CD14-positive monocyte (primary cell): ENCODE results near the gene NAGS. TPM values are rescaled to one million over a fixed set of nuclear protein-coding genes. Genes with fewer than 3 reads are reported as not detected.
A peak's percentile ranks its signal among the peaks of the same experiment; 100 is the strongest.
"Not testable (repeated sequence)": the region's sequence is repeated elsewhere in the genome, so short reads cannot be mapped to it uniquely, and the experiment has no call there.

ENCODE experiments used
- DNase-seq, 3 donors: peaks; one replicate each; pipeline ENCODE4 v3.0.0-alpha.2; 2011 to 2022
- H2AFZ ChIP-seq: 2 replicates; pipeline ENCODE4 v1.6.0; 2012; ENCODE audit warnings: mild to moderate bottlenecking, low read depth, low read length, inconsistent platforms; ENCODE audit not compliant: insufficient read depth, poor library complexity, severe bottlenecking
- H3K27ac ChIP-seq, 2 donors: 1 replicate in 1 of 2; 2 replicates in 1 of 2; pipeline ENCODE4 v1.5.1; 2012 to 2013; ENCODE audit warnings: low read length in 2 of 2, control low read depth in 1 of 2, inconsistent platforms in 1 of 2, low read depth in 1 of 2, mild to moderate bottlenecking in 1 of 2
- H3K27me3 ChIP-seq, 2 donors: one replicate each; pipeline versions ENCODE4 v1.6.0 to v1.6.1; 2011 to 2013; ENCODE audit warnings: low read length in 2 of 2; ENCODE audit not compliant: control insufficient read depth in 2 of 2, insufficient read depth in 2 of 2
- H3K36me3 ChIP-seq, 2 donors: replicated peaks in 1 of 2; 1 replicate in 1 of 2; 2 replicates in 1 of 2; pipeline versions ENCODE4 v1.5.1 to v1.6.1; 2012 to 2013; ENCODE audit warnings: low read length in 2 of 2, control low read depth in 1 of 2, inconsistent platforms in 1 of 2, mild to moderate bottlenecking in 1 of 2; ENCODE audit not compliant: insufficient read depth in 2 of 2, control insufficient read depth in 1 of 2
- H3K4me1 ChIP-seq, 2 donors: 1 replicate in 1 of 2; 2 replicates in 1 of 2; pipeline versions ENCODE4 v1.5.1 to v1.6.1; 2012 to 2013; ENCODE audit warnings: low read length in 2 of 2, control low read depth in 1 of 2, inconsistent platforms in 1 of 2, mild to moderate bottlenecking in 1 of 2, moderate library complexity in 1 of 2; ENCODE audit not compliant: insufficient read depth in 2 of 2, control insufficient read depth in 1 of 2
- H3K4me2 ChIP-seq: replicated peaks from 2 replicates; pipeline ENCODE3; 2012; ENCODE audit warnings: low read length, moderate library complexity, mild to moderate bottlenecking; ENCODE audit not compliant: poor library complexity, severe bottlenecking; ENCODE audit errors: extremely low read depth
- H3K4me3 ChIP-seq, 3 experiments: fragments of 200-600 bp in 1 of 3; sonication (generic) in 1 of 3; replicated peaks in 1 of 3; 1 replicate in 2 of 3; 2 replicates in 1 of 3; pipeline ENCODE4 v1.5.1; 2011 to 2013; ENCODE audit warnings: low read length in 3 of 3, mild to moderate bottlenecking in 3 of 3, control low read depth in 2 of 3, low read depth in 2 of 3, inconsistent platforms in 1 of 3, moderate library complexity in 1 of 3
- H3K79me2 ChIP-seq: 2 replicates; pipeline ENCODE4 v1.6.0; 2012; ENCODE audit warnings: mild to moderate bottlenecking, control low read depth, inconsistent platforms, low read length, moderate library complexity; ENCODE audit not compliant: insufficient read depth
- H3K9ac ChIP-seq: 2 replicates; pipeline ENCODE4 v1.6.0; 2017; ENCODE audit warnings: low read length, mild to moderate bottlenecking; ENCODE audit not compliant: insufficient read depth, poor library complexity, severe bottlenecking
- H3K9me3 ChIP-seq, 2 donors: replicated peaks in 1 of 2; 1 replicate in 1 of 2; 2 replicates in 1 of 2; pipeline versions ENCODE4 v1.5.1 to v1.6.1; 2012 to 2013; ENCODE audit warnings: low read length in 2 of 2, control low read depth in 1 of 2; ENCODE audit not compliant: control insufficient read depth in 1 of 2, insufficient read depth in 1 of 2
- H4K20me1 ChIP-seq: 2 replicates; pipeline ENCODE4 v1.6.0; 2012; ENCODE audit warnings: mild to moderate bottlenecking, low read length, control low read depth, moderate library complexity; ENCODE audit not compliant: insufficient read depth
- H3K27ac Mint-ChIP-seq, 7 donors: one replicate each; pipeline ENCODE4 v1.8.0; 2020; ENCODE audit warnings: mild to moderate bottlenecking in 7 of 7, mixed read lengths in 7 of 7, moderate library complexity in 6 of 7, inconsistent platforms in 2 of 7
- H3K27me3 Mint-ChIP-seq, 3 donors: one replicate each; pipeline ENCODE4 v1.8.0; 2021 to 2022; ENCODE audit warnings: low read depth in 3 of 3, mild to moderate bottlenecking in 3 of 3, mixed read lengths in 3 of 3, moderate library complexity in 3 of 3, inconsistent platforms in 1 of 3
- H3K36me3 Mint-ChIP-seq, 2 donors: one replicate each; pipeline ENCODE4 v1.8.0; 2020; ENCODE audit warnings: mixed read lengths in 2 of 2, inconsistent platforms in 1 of 2, mild to moderate bottlenecking in 1 of 2
- H3K4me1 Mint-ChIP-seq: one replicate; pipeline ENCODE4 v1.8.0; 2020; ENCODE audit warnings: mild to moderate bottlenecking, mixed read lengths
- H3K4me3 Mint-ChIP-seq, 2 donors: one replicate each; pipeline ENCODE4 v1.8.0; 2020; ENCODE audit warnings: mild to moderate bottlenecking in 2 of 2, mixed read lengths in 2 of 2, moderate library complexity in 1 of 2
- H3K9me3 Mint-ChIP-seq, 7 donors: one replicate each; pipeline ENCODE4 v1.8.0; 2020 to 2022; ENCODE audit warnings: mixed read lengths in 7 of 7, mild to moderate bottlenecking in 6 of 7, moderate library complexity in 6 of 7, inconsistent platforms in 2 of 7
- WGBS: methylation state at CpG from one replicate; pipeline ENCODE4 v1.1.5; 2013; ENCODE audit warnings: missing lambda C conversion rate; ENCODE audit not compliant: insufficient coverage; 5-methylcytosine and 5-hydroxymethylcytosine counted together
- intact Hi-C, 2 donors: fragments of 100-400 bp; cut with micrococcal nuclease; formaldehyde crosslinking; loops; one replicate each; pipeline versions ENCODE4 v1.15.0 to v1.15.1; 2023
- polyA plus RNA-seq, 3 donors: library from polyadenylated mRNA; depleted of rRNA in 1 of 3; unstranded in 2 of 3; stranded (reverse) in 1 of 3; fragments of 300-500 nt in 2 of 3; fragments of >200 nt in 1 of 3; fragmentation: Illumina TruSeq in 2 of 3; gene quantifications; 1 replicate in 2 of 3; 2 replicates in 1 of 3; pipeline ENCODE4 v1.2.3, GENCODE V29; 2012 to 2021
- TF ChIP-seq, protein P1 (sequence below): fragments of 200-600 bp; IDR thresholded peaks from one replicate; pipeline ENCODE4 v1.8.0; 2022; ENCODE audit warnings: antibody characterized with exemption, mild to moderate bottlenecking

The NAGS gene
- polyA plus RNA-seq, 3 donors = 0.65 to 0.93 (median 0.84) TPM

DNA sequence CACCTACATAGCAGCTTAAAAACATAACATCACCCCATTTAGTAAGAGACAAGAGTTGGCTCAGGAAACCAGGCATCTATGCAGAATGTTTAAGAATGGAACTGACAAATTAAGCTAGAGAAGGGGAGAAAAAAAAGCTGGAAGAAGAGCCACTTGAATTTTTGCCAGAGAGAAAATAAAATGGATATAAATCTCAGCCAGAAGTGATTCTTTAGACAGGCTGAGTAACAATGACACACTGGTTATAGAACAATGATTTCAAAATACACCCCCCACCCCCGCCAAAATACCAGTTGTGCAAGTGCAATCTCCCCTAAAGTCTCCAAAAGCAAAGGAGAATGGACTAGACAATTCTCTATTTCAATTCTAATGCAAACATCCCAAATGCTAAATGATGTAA lies 39.6 kb downstream of the NAGS start:
- peak overlapping the region; percentile 75 to 96 (median 89) for H3K27ac Mint-ChIP-seq
- no CpG with 5 or more reads among the region's 1 CpG for WGBS
- no peak overlapping the region for H3K4me3 Mint-ChIP-seq
- intact Hi-C loops = loop anchor here (5.0 kb wide), 2 partner anchors 37 to 102 kb away; partner anchors contain the start of gene PPY (in 1 of the 2)
- H3K4me1 Mint-ChIP-seq = peaks cover 37% of the 10 kb centered on the region
- peaks cover 21 to 37% of the 10 kb centered on the region in 2 donors for H3K36me3 Mint-ChIP-seq
- peaks cover 53% of the 10 kb centered on the region for H4K20me1 ChIP-seq
- H3K9me3 Mint-ChIP-seq = peaks cover 2 to 9% (median 4%) of the 10 kb centered on the region in 7 donors
- peaks cover 29 to 40% of the 10 kb centered on the region in 2 donors for H3K4me1 ChIP-seq
- peaks cover 20 to 35% of the 10 kb centered on the region in 2 donors for H3K36me3 ChIP-seq
- H3K27me3 ChIP-seq = no peaks in the 10 kb centered on the region
- TF ChIP-seq, protein P1, sequence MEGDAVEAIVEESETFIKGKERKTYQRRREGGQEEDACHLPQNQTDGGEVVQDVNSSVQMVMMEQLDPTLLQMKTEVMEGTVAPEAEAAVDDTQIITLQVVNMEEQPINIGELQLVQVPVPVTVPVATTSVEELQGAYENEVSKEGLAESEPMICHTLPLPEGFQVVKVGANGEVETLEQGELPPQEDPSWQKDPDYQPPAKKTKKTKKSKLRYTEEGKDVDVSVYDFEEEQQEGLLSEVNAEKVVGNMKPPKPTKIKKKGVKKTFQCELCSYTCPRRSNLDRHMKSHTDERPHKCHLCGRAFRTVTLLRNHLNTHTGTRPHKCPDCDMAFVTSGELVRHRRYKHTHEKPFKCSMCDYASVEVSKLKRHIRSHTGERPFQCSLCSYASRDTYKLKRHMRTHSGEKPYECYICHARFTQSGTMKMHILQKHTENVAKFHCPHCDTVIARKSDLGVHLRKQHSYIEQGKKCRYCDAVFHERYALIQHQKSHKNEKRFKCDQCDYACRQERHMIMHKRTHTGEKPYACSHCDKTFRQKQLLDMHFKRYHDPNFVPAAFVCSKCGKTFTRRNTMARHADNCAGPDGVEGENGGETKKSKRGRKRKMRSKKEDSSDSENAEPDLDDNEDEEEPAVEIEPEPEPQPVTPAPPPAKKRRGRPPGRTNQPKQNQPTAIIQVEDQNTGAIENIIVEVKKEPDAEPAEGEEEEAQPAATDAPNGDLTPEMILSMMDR = no peak
- peak overlapping the region in 1 of 2 donors; percentile 84 for H3K27ac ChIP-seq
- peak overlapping the region; percentile 53 for H3K4me2 ChIP-seq
- no peaks in the 10 kb centered on the region for H3K9me3 ChIP-seq
- peak overlapping the region; percentile 49 for H3K9ac ChIP-seq
- H3K27me3 Mint-ChIP-seq = peaks cover 0 to 2% (median 0%) of the 10 kb centered on the region in 3 donors
- peaks cover 60% of the 10 kb centered on the region for H3K79me2 ChIP-seq
- H3K4me3 ChIP-seq = peak overlapping the region in 1 of 3 experiments; percentile 38
- no peak overlapping the region for H2AFZ ChIP-seq
- peak in 2 of 3 donors; percentile 19 to 39 for DNase-seq

- Histone ChIP-seq H3K4me2 (no peak overlapping the region), H4K20me1 (peaks cover 48% of the 10 kb centered on the region), H3K9ac (no peak overlapping the region), H3K79me2 (peaks cover 63% of the 10 kb centered on the region), H3K9me3 (no peaks in the 10 kb centered on the region), H3K27ac (no peak overlapping the region), H3K36me3 (peaks cover 21 to 38% of the 10 kb centered on the region in 2 donors), H3K27me3 (no peaks in the 10 kb centered on the region), H3K4me3 (no peak overlapping the region), H2AFZ (no peak overlapping the region), H3K4me1 (peaks cover 29 to 40% of the 10 kb centered on the region in 2 donors)
- Mint-ChIP-seq H3K36me3 (peaks cover 22 to 40% of the 10 kb centered on the region in 2 donors), H3K27me3 (peaks cover 0 to 2% (median 0%) of the 10 kb centered on the region in 3 donors), H3K9me3 (peaks cover 2 to 9% (median 4%) of the 10 kb centered on the region in 7 donors), H3K4me1 (peaks cover 37% of the 10 kb centered on the region), H3K27ac (peak overlapping the region in 3 of 7 donors; percentile 21 to 50 (median 45)), H3K4me3 (no peak overlapping the region)
- WGBS = 100% methylated on average over 2 of the region's 4 CpGs
- intact Hi-C loops = no loop called here
- no peak for DNase-seq
- TF ChIP-seq, protein P1 = no peak
Observed at GRCh38 chr17:44045486-44045885, 41.1 kb downstream of the NAGS start.

GRCh38 chr17:44046893-44047292 lies 42.5 kb downstream of the NAGS start:
- Mint-ChIP-seq H3K4me1 (peaks cover 31% of the 10 kb centered on the region), H3K36me3 (peaks cover 28 to 53% of the 10 kb centered on the region in 2 donors), H3K27ac (peak overlapping the region in 4 of 7 donors; percentile 26 to 75 (median 48))
- intact Hi-C loops, H3K4me2 ChIP-seq, H2AFZ ChIP-seq, H3K9me3 Mint-ChIP-seq, DNase-seq, H3K9me3 ChIP-seq, H3K27ac ChIP-seq, H3K27me3 ChIP-seq, H3K4me3 ChIP-seq, H3K4me3 Mint-ChIP-seq, H3K27me3 Mint-ChIP-seq, H3K9ac ChIP-seq: not testable (repeated sequence)
- H3K36me3 ChIP-seq = peaks cover 32 to 52% of the 10 kb centered on the region in 2 donors
- H3K79me2 ChIP-seq = peaks cover 59% of the 10 kb centered on the region
- H4K20me1 ChIP-seq = peaks cover 42% of the 10 kb centered on the region
- H3K4me1 ChIP-seq = peaks cover 22 to 31% of the 10 kb centered on the region in 2 donors
- 96% methylated on average over 5 of the region's 7 CpGs for WGBS
